HG03558 (cell line): ENCODE data around the gene ABHD15.
"Not testable (repeated sequence)": the region's sequence is repeated elsewhere in the genome, so short reads cannot be mapped to it uniquely, and the experiment has no call there.

Experiments
- ATAC-seq: cut with Tn5 transposase; IDR thresholded peaks from one replicate; pipeline ENCODE4 v1.9.1; 2021; ENCODE audit warnings: moderate number of reproducible peaks; ENCODE audit not compliant: unreplicated experiment; ENCODE audit errors: extremely low read depth

Gene ABHD15

DNA sequence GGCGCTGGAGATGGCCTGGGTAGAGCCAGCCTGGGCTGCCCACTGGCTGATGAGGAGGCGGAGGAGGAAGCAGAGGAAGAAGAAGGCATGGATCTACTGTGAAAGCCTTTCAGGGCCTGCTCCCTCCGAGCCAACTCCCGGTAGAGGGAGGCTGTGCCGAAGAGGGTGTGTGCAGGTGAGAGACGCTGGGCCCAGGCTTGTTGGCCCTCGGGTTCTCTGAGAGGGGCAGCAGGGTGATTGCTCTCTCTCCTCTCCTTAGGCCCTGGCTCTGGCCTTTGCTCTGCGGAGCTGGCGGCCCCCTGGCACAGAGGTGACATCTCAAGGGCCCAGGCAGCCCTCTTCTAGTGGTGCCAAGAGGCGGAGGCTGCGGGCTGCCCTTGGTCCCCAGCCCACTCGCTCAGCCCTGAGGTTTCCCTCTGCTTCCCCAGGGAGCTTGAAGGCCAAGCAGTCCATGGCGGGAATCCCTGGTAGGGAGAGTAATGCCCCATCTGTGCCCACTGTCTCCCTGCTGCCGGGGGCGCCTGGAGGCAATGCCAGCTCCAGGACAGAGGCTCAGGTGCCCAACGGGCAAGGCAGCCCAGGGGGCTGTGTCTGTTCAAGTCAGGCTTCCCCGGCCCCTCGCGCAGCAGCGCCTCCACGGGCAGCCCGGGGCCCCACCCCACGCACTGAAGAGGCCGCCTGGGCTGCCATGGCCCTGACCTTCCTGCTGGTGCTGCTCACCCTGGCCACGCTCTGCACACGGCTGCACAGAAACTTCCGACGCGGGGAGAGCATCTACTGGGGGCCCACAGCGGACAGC lies 5.2 kb upstream of the ABHD15 start:
- no peak for ATAC-seq

DNA sequence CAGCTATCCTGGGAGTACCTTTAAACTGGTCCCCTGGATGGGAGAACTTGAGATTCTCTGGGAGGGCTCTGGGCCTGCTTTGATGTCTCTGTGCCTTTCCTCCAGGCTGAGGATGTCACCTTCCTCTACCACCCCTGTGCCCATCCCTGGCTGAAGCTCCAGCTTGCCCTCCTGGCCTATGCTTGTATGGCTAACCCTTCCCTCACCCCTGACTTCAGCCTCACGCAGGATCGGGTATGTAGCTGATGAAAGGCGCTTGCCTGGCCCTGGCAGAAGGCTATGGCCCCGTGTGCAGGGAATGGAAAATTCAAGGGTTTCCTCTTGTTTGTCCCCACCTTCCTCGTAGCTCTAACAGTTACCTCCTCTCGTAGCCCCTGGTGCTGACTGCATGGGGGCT lies 4.6 kb upstream of the ABHD15 start:
- ATAC-seq: no peak

DNA sequence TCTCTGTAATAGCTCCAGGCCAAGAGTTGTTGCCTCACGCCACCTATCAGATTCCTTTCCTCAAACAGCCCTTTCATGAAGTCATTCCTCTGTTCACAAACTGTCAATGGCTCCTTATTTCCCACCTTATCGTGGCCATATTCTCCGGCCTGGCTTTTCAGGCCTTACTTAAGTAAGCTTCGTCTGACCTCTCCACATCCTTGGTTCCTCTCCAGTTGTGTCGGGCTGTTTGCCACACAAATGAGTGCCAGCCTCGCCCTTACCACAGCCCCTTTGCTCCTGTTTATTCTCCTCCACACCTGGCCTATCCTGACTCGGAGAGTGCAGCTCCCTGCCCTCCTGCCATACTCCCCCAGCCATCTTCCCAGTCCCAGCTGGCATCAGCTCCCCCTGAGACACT lies 3.7 kb upstream of the ABHD15 start:
- ATAC-seq: no peak

DNA sequence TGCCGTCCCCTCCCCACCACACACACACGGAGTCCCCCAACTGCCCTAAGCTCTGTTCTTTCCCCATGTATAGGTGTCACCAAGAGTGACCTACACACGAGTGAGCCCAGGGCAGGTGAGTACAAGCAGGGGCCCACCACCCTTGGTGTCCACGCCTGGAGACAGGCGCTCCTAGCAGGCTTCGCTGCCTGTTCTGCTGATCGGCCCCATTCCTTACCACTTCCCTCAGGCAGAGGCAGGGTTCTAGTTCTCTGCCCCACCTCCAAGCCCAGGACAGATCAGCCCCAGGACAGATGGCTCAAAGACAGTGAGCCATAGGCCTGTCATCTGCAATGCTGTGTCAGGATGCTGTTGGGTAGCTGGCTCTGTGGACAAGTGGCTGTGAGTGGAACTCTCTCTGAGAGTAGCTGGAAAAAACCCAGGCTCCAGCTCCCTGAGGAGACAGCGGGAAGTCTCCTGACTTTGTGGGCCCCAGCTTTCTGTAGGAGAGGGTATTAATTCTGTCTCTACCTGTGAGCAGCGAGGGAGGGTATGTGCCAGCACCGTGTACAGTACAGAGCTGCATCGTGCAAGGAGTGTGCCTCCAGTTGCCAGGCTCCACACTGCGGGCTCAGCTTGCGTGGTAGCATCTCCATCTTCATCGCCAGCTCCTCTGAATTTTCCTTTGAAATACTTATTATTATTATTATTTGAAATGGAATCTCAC lies 2.6 kb upstream of the ABHD15 start:
- no peak for ATAC-seq

DNA sequence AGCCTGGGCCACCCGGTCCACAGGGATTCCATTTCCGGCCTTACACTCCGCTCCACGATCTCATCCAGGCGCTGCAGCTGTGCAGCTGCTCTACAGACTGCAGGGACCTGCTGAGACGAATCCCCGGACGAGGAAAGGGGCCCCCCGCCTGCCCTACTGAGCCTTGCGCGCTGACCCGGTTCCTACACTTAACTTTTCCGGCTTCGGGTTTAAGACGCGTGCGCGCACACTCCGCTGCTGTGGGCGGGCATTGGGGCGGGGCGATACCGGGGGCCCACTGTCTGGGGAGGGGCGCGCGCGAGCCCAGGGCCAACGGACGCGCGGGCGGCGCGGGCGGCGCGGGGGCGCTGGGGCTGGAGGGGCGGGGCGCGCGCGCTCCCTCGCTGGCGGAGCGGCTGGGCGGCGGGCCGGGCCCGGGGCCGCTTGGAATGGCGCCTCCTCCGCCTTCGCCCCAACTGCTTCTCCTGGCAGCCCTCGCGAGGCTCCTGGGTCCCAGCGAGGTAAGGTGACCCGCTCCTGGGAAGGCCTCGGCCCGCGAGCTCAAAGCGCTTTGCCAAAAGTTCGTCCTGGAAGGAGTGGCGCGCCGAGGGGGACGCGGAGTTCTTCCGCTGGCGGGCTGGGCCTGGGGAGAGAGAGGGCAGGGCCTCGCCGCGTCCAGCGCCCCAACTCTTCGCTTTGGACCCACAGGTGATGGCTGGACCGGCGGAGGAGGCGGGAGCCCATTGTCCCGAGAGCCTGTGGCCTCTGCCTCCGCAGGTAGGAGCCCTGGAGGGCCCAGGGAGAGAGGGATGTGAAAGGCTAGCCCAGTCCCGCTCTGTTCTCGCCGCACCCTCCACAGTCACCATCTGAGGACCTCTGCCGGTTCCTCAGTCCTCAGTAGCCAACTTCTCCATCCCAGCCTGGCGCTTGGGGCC lies 1.8 kb upstream of the ABHD15 start, which contains the start of gene TP53I13:
TP53I13 (plus strand) TSS at position 371 of the 914 bp plus-strand sequence; CDS start at position 429, 58 bp downstream.
- no peak for ATAC-seq

DNA sequence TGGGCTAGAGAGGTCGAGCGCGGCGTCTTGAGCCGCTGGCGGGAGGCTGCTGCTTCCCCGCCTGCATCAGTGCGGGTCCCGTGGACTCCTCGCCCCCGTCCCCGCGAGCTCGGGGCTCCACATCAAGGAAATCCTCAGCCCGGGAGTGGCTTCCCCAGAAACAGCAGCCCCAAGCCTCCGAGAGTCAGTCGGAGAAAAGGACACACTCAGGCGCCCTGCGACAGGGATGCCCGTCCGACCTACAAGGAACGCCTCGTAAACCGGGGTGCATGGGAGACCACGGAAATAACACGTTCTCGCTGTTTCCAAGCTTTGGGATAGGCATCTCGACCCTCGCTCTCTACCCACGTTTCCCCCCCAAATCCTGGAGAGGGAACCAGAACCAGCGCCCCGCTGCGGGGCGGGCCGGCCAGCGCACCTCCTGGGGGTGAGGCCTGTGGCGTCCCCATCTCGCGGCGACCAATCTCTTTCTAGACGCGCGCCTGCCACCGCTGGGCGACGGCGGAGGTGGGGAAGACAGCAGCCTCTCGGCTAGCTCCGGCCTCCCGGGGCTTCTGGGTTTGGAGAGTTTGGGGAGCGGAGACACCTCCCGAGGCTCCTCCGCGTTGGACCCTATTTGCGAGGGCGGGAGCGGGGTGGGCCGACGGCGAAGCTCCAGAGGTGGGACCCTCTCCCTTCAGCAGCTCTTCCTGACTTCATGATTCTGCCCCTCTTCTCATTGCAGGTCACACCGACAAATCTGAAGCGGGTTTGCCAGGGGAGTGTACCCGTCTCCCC lies 905 bp upstream of the ABHD15 start:
- no peak for ATAC-seq

DNA sequence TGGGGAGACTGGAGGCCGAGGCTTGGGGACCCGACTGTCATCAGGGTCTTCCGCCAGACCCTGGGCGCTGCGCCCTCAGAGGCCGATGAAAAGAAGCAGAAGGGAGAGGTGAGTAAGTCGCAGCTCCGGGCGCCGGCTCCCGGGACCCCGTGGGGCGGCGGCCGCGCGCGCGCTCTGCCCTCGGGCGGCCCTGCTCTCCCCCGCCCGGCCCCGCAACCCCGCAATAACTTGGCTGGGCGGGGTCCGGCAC lies 392 bp upstream of the ABHD15 start:
- no peak for ATAC-seq

DNA sequence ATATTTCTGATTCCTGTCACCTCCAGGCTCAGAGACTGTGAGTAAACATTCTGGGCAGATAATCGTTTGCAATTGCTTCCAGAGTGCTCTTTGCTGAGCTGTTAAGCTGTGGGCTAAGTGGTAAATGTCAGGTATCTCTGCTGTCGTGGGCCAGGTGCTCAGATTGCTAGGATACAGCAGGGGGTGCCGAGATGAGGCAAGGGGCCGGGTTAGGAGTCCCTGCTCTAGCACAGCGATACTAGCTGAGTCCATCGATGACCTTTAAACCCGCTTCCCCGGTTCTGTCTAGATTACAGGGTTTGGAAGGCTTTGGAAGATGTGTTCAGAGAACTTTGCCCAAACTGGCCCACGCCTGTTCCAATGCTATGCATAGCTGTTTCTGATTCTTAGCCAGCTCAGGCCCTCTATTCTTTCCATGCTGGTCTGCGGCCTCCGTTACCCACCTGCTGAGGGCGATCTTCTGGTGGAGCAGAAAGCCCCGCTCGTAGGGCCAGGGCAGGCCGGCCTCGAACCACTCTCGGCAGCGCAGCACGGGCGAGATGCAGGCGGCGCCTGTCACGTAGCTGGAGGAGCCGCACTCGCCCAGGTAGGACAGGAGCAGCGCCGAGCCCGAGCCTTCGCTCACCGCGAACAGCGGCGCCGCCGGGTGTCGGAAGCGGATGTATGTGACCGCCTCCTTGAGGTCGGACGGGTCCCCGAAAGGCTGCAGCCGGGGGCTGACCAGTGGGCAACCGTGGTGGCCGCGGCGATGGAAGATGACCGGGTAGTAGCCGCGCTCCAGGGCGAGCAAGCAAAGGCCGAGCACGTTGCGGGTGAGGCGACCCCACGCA lies 979 bp downstream of the ABHD15 start:
- no peak for ATAC-seq

DNA sequence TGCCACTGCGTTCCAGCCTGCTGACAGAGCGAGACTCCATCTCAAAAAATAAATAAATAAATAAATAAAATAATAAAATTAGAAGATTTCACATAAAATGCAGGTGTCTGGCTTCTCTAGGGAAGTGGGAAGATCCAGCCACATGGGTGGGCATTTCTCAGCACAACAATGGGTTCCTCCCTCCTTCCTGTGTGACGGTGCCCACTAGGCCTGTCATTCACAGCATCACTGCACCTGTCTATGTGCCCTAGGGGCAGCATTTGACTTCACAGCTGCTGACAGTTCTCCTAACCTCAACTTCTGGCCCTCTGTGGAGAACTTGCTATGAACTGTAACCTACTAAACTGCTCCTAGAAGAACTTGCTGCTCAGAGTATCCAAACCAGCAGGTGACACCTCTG lies 3.0 kb downstream of the ABHD15 start:
- no peak for ATAC-seq

DNA sequence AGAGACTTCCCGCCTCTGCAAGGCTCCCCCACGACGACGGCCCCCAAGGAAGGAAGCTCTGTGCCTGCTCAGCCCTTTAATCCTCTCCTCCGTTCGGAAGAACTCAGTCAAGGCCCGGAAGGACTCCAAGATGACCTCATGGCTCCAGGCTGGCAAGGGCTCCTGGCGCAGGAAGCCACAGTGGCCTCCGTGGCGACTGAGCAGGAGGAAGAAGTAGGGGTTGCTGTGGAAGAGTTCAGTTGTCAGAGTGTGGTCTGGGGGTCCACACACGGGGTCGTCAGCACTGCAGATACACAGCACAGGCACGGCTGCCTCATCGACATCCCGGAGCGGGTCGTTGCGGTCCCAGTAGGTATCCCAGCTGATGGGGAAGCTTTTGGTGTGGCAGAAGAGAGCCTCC lies 4.2 kb downstream of the ABHD15 start:
- ATAC-seq: no peak

DNA sequence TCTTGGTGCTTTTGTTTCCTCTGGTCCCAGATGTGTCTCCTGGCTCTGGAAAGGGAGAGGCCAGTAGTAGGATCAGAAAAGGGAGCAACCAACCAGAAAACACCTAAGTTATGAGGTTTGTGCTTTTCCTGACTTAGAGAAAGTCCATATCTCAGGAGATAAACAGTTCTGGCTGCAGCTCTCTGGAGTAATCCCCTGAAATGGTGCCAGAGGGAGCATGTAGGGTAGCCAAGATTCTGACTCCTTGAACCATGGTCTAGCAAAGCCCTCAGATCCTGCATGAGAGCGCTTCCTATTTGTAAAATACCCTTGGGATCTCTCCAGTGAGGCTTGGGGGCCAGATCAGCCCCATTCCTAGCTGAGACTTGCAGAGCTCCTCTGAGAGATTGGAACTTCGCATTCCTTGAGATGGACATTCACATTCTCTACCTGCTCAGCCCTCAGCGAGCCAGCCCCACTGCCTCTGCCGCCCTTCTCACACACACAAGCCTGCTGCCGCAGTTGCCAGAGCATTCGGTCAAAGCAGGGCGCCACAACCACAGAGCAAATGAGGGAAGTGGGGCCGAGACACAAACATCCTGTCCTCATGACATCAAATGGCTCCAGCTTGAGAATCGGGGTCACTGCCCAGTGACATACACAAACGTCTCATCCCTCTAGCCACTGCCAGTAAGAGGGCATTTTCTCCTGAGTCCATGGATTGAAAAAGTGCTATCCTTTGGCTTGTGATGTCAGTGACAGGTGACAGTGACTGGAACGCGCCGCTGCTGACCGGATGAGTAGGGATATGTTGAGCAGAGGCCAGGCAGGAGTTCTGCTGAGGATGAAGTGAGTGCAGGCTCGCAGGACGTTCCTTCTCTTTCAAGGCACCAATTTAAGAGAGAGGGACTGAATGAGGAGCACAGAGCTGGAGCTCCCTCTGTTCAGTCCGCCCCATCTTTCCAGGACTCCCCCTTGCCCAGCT lies 5.0 kb downstream of the ABHD15 start:
- no peak for ATAC-seq

DNA sequence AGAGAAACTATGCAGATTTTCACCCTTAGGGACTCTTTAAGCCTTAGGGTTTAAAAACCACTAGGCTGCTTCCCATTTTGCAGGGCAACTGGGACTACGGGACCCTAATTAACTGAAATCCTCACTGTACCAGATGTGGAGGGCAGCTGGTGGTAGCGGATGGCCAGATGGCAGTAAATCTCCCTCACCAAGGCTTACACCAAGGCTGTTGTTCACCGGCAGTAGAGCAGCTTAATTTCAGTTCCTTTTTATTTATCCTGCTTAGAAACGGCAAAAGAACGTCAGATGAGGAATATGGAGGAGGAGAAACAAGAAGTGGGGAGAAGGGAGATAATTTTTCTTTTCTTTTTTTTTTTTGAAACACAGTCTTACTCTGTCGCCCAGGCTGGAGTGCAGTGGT lies 6.5 kb downstream of the ABHD15 start:
- no peak for ATAC-seq

DNA sequence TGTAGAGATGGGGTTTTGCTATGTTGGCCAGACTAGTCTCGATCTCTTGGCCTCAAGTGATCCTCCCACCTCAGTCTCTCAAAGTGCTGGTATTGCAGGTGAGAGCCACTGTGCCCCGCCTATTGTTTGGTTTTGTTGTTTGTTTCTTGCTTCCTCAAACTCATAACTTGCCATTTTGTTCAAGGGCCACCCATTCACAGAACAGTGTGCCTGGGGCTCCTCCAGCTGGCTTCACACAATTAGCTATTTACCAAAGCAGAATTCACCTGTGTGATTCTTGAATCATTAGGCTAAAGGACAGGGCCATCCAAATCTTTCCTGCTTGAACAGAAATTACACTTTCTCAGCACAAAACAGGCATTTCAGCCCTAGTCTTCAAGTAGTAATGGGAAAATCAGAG lies 7.2 kb downstream of the ABHD15 start:
- ATAC-seq: no peak

DNA sequence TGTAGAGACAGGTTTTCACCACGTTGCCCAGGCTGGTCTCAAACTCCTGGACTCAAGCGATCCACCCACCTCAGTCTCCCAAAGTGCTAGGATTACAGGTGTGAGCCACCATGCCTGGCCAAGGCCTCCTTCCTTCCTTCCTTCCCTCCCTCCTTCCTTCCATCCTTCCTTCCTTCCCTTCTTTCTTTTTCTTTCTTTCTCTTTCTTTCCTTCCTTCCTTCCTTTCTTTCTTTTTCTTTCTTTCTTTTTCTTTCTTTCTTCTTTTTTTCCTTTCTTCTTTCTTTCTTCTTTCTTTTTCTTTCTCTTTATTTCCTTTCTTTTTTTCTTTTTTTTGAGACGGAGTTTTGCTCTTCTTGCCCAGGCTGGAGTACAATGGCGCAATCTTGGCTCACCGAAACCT lies 8.7 kb downstream of the ABHD15 start:
- not testable (repeated sequence) for ATAC-seq

DNA sequence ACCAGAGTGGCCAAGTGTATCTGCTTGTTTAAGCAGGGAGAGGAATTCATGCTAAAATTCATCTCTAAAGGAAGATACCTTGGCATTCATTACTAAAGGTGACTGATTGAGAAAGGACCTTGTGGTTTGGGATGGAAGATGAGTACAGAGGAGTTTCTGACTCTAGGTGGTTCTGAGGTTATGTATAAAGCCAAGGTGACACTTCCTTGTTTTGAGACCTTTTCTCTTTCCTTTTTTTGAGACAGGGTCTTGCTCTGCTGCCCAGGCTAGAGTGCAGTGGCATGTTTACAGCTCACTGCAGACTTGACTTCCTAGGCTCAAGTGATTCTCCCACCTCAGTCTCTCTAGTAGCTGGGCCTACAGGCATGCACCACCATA lies 9.1 kb downstream of the ABHD15 start:
- ATAC-seq: no peak

DNA sequence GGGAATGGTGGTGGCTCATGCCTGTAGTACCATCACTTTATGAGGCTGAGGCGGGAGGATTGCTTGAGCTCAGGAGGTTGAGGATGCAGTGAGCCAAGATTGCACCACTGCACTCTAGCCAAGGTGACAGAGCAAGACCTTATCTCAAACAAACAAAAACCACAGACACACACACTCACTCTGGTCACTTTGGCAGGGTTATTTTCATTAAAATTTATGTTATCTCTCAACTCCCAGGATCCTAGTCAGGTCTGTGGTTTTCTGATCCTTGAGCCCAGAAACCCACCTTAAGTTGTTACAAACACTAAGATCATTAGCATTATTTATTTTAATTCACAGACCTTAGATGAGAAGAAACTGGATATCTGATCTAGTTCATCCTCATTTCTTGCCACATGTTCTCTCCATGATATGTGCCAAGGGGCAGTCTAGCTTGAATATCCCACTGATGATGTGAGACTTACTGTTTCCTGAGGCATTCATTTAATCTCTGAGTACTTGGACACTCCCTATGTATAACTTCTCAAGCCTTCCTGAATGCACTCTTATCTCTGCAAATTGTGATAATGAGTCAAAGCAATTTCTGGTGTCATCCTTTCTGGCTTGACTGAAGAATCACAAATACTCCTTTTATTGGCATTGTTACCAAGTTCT lies 9.6 kb downstream of the ABHD15 start:
- no peak for ATAC-seq

DNA sequence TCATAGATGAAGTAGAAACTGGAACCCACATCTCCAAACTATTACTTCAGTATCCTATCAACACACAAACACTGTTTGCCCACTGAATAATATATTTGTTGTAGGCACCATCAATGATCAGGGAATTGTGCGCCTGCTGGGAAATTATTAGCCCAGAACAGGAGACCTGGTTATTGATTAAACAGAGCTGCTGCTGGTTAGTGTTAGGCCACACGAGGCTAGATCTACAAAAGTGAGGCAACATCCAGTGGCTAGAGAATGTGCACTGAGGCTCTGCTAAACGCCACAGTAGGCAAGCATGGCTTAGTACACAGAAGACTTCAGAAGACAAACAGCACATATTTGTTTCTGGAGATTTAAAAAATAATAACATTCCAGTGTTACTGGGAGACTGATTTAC lies 11.0 kb downstream of the ABHD15 start:
- ATAC-seq: no peak
